Measurements from ENCODE around the gene ZNF511.

ZNF511 gene

DNA sequence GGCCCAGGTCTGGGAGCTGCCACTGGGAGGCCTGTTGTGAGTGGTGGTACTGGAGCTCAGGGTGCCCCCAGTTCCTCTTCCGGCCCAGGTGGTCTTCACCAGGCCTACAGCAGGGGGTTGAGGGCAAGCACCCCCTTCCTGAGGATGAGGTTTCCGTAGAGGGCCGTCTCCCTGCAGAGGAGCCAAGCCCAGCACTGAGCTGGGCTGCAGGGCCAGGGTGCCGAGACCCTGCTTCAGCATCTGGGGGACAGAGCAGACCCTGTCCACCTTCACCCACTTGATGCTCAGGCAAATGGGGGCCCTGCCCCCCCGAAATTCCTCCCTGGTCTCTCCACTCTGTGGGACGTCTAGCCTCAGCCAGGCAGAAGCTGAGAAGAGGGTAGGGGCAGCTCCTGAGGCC lies 46.6 kb downstream of the ZNF511 start:
- H3K9ac ChIP-seq (ENCODE audit: low read depth, low read length): no peak overlapping the region
- H3K4me3 ChIP-seq (ENCODE audit: low read length): no peak overlapping the region
- no peaks in the 10 kb centered on the region for H3K9me3 ChIP-seq (ENCODE audit: insufficient read depth, low read depth, low read length)
- H3K36me3 ChIP-seq (ENCODE audit: insufficient read depth, low read depth, low read length): no peaks in the 10 kb centered on the region
- H3K27ac ChIP-seq (ENCODE audit: low read length): no peak overlapping the region
- peaks cover 11% of the 10 kb centered on the region for H3K27me3 ChIP-seq (ENCODE audit: insufficient read depth, low read length)
- no peaks in the 10 kb centered on the region for H3K4me1 ChIP-seq (ENCODE audit: insufficient read depth, low read length)

DNA sequence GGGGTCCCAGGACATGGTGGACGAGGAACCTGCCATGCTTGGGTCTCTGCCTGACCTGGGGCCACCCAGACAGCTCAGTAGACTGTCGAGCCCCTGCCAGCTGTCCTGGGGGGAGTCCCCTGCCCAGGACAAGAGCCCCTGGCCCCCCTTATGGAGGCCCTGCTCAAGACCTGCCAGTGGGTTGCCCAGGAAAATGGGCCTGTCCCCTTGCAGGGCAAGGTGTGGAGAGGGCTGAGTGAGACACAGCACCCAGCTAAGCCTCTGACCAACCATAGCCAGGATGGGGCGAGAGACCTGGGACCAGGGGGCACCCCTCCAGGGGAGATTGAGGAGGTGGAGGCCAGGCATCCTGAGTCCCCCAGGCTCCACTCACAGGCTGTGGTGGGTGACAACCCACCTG lies 47.3 kb downstream of the ZNF511 start:
- Histone ChIP-seq H3K9me3 (ENCODE audit: insufficient read depth, low read depth, low read length) (no peaks in the 10 kb centered on the region), H3K4me1 (ENCODE audit: insufficient read depth, low read length) (no peaks in the 10 kb centered on the region), H3K9ac (ENCODE audit: low read depth, low read length) (no peak overlapping the region), H3K27me3 (ENCODE audit: insufficient read depth, low read length) (peaks cover 16% of the 10 kb centered on the region), H3K36me3 (ENCODE audit: insufficient read depth, low read depth, low read length) (no peaks in the 10 kb centered on the region), H3K4me3 (ENCODE audit: low read length) (no peak overlapping the region), H3K27ac (ENCODE audit: low read length) (no peak overlapping the region)

DNA sequence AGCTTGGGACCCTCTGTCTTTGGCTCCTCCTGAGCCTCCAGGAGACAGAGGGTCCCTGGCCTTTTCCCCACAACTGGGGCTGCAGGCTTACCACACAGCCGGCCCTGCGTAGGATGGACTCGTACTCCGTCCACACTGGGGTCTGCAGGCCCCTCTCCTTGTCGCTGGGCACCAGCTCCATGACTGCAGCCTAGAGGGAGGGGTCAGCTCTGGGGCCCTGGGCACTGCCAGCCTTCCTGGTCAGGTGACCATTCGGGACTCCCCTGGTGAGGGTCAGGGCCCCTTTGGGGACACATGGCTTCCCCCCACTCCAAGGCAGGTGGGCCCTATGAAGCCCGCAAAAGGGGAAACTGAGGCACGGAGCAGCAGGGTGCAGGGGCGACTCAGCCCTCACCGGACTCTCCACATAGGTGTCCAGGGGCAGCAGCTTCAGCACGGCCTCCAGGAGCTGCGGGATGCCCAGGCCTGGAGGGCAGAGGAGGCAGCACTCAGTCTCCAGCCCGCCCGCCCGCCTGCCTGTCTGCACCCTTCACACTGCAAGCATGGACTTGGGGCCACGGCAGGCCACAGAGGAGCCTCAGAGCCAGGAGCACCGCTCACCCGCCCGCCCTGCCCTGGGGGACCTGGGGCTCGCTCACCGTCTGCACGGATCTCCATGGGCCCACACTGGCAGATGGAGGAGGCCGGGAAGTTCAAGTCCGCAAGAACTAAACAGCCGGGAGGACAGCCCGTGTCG lies 48.0 kb downstream of the ZNF511 start:
- Histone ChIP-seq H3K9ac (ENCODE audit: low read depth, low read length) (peak overlapping the region; percentile 68; the same call in 1 of the 2 replicates), H3K4me1 (ENCODE audit: insufficient read depth, low read length) (no peaks in the 10 kb centered on the region), H3K27ac (ENCODE audit: low read length) (no peak overlapping the region), H3K27me3 (ENCODE audit: insufficient read depth, low read length) (peaks cover 16% of the 10 kb centered on the region), H3K4me3 (ENCODE audit: low read length) (peak overlapping the region; percentile 77), H3K9me3 (ENCODE audit: insufficient read depth, low read depth, low read length) (no peaks in the 10 kb centered on the region), H3K36me3 (ENCODE audit: insufficient read depth, low read depth, low read length) (peaks cover under 1% of the 10 kb centered on the region; the same call in 1 of the 2 replicates)

DNA sequence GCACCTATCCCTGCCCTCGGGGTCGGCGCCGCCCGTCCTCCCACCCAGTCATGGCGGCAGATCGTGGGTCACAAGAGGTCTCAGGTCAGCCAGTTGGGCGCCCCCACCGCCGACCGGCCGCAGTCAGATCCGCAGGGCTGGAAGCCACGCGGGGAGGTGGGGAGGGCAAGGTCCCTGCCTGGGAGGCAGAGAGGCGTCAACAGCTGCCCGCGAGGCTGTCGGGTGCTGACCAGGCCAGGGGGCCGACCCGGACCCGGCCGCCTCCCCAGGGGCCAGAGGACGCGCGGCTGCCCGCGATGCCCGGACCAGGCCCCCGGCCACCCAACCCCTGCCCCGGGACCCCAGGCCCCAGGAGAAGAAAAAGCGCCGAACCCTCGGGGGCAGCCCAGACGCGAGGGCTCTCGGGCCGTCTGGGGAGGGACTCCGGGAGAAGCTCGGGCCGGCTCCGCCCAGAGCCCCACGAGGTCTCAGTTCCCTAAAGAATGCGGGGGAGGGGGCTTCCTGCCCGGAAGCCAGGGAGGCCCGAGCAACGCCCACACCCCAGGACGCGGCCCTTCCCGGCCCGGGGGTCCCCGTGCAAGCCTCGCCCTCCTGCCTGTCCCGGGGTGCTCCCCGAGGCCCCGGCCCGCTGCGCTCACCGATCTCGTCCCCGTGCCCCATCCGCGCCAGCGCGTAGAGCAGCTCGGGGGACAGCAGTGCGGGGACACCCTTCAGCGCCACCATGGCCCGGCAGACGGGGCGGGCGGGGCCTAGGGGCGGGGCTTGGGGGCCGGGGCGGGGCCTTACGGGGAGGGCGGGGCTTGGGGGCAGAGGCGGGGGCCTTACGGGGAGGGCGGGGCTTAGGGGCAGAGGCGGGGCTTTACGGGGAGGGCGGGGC lies 48.8 kb downstream of the ZNF511 start, which contains the start of gene FUOM:
FUOM (minus strand) TSS at position 735 of the 877 bp plus-strand sequence; CDS start at position 723, 12 bp downstream.
- Histone ChIP-seq H3K4me3 (ENCODE audit: low read length) (peak within 1 kb of the TSS; percentile 77), H3K27me3 (ENCODE audit: insufficient read depth, low read length) (peaks cover 16% of the 10 kb centered on the region), H3K9me3 (ENCODE audit: insufficient read depth, low read depth, low read length) (no peaks in the 10 kb centered on the region), H3K9ac (ENCODE audit: low read depth, low read length) (peak within 1 kb of the TSS; percentile 68; the same call in 1 of the 2 replicates), H3K27ac (ENCODE audit: low read length) (no peak within 1 kb of the TSS), H3K36me3 (ENCODE audit: insufficient read depth, low read depth, low read length) (peaks cover 8% of the 10 kb centered on the region), H3K4me1 (ENCODE audit: insufficient read depth, low read length) (no peaks in the 10 kb centered on the region)

DNA sequence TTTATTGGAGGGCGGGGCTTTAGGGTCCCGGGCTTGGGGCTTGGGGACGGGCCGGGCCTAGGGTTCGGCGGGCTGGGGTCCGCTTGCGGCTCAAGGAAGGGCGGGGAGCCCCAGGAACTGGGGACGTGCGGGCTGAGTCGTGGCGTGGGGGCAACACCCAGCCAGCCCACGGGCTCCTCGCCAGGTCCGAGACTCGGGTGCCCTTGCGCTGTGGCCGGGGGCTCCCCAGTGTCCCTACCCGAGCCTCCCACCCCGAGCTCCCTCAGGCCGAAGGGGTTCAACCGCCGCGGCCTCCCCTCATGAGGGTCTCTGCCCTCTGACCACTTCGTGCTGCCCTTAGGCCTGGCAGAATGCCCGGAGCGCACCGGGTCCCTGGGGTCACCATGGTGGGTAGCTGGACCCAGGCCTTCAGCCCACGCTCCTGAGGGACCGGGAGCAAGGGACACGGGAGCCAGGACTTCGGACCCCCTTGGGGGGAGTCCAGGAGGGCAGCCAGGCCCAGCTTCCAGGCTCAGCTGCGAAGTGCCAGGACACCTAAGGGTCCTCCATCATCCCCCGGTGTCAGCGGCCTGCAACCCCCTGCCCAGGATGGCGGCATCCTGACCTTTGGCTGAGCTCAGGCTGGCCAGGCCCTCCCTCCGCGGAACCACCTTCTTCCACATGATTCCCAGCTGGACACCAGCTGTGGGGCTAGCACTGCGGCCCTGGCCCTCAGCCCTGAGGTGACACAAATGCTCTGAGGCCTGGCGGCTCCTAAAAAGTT lies 49.6 kb downstream of the ZNF511 start:
- H3K27ac ChIP-seq (ENCODE audit: low read length): no peak overlapping the region
- H3K4me3 ChIP-seq (ENCODE audit: low read length): no peak overlapping the region
- no peaks in the 10 kb centered on the region for H3K4me1 ChIP-seq (ENCODE audit: insufficient read depth, low read length)

DNA sequence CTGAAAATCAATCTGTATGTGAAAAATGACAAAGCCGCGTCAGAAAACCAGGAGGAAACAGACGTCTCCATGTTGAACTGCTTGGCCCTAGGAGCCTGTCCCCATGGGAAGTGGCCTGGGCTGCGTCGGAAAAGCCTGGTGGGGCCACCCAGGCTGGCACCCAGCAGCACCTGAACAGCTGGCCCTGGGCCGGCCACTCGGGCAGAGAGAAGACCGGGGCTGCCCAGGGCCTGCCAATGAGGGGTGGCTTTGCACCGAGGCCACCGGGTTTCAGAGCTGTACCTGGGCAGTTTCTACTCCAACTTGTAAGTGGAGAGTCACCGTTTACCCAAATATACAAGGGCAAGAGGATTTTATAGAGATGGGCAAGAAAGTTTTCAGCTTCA lies 50.2 kb downstream of the ZNF511 start:
- Histone ChIP-seq H3K9ac (ENCODE audit: low read depth, low read length) (no peak overlapping the region), H3K27me3 (ENCODE audit: insufficient read depth, low read length) (peaks cover 16% of the 10 kb centered on the region), H3K9me3 (ENCODE audit: insufficient read depth, low read depth, low read length) (no peaks in the 10 kb centered on the region), H3K4me3 (ENCODE audit: low read length) (no peak overlapping the region), H3K4me1 (ENCODE audit: insufficient read depth, low read length) (no peaks in the 10 kb centered on the region), H3K27ac (ENCODE audit: low read length) (no peak overlapping the region), H3K36me3 (ENCODE audit: insufficient read depth, low read depth, low read length) (peaks cover 21% of the 10 kb centered on the region)

More for the DNA sequence above, 49.6 kb downstream of the ZNF511 start:
- no peak overlapping the region for H3K9ac ChIP-seq (ENCODE audit: low read depth, low read length)
- peaks cover 16% of the 10 kb centered on the region for H3K27me3 ChIP-seq (ENCODE audit: insufficient read depth, low read length)
- H3K9me3 ChIP-seq (ENCODE audit: insufficient read depth, low read depth, low read length): no peaks in the 10 kb centered on the region
- peaks cover 16% of the 10 kb centered on the region for H3K36me3 ChIP-seq (ENCODE audit: insufficient read depth, low read depth, low read length)

DNA sequence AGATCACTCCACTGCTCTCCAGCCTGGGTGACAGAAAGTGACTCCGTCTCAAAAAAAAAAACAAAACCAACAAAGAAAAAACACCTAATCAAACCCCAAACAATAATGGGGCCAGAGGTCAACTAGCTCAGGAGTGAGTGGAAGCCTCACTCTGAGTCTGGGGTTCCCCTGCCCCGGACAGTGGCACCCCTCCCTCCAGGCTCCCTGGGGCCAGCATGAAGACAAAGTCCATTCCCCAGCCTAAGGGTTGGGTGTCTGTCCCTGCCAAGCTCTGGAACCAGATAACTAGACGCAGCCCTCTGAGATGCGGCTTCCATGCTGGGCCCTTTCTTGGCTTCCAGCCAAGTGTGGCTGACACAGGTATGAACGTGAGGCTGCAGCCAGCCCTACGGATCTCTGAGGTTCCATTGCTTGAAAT lies 50.8 kb downstream of the ZNF511 start:
- peaks cover 16% of the 10 kb centered on the region for H3K27me3 ChIP-seq (ENCODE audit: insufficient read depth, low read length)
- no peak overlapping the region for H3K4me3 ChIP-seq (ENCODE audit: low read length)
- H3K9ac ChIP-seq (ENCODE audit: low read depth, low read length): no peak overlapping the region
- no peak overlapping the region for H3K27ac ChIP-seq (ENCODE audit: low read length)
- H3K4me1 ChIP-seq (ENCODE audit: insufficient read depth, low read length): no peaks in the 10 kb centered on the region
- H3K9me3 ChIP-seq (ENCODE audit: insufficient read depth, low read depth, low read length): no peaks in the 10 kb centered on the region
- H3K36me3 ChIP-seq (ENCODE audit: insufficient read depth, low read depth, low read length): peaks cover 27% of the 10 kb centered on the region

DNA sequence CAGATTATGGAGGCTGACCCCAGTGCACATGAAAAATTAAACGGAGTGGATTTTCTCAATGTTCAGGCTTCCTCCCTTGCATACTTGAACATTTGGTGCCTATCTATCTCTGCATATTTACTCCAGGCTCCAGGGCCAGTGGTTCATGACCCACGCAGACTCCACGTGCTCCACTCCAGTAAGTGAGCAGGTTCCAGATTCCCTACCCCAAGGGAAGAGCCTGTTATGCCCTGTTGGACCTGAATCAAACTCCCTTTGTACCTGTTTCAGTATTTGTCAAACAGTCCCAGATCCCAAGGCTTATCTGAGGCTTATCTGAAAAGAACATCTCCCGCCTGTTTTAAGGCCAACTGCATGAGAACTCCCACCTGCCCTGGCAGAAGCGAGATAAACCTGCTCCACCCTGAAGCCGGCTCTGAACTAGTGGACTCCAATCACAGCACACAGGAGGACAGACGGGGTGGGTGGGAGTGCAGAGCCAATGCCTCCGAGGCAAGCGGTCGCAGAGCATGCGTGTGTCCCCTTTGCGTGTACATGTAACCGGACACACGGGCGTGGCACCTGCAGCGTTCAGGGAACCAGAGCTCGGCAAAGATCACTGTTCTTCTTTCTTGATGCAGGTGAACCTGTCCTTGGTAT lies 51.4 kb downstream of the ZNF511 start:
- Histone ChIP-seq H3K9ac (ENCODE audit: low read depth, low read length) (no peak overlapping the region), H3K4me3 (ENCODE audit: low read length) (no peak overlapping the region), H3K27me3 (ENCODE audit: insufficient read depth, low read length) (peaks cover 16% of the 10 kb centered on the region), H3K36me3 (ENCODE audit: insufficient read depth, low read depth, low read length) (peaks cover 32% of the 10 kb centered on the region), H3K4me1 (ENCODE audit: insufficient read depth, low read length) (no peaks in the 10 kb centered on the region), H3K27ac (ENCODE audit: low read length) (no peak overlapping the region), H3K9me3 (ENCODE audit: insufficient read depth, low read depth, low read length) (no peaks in the 10 kb centered on the region)

DNA sequence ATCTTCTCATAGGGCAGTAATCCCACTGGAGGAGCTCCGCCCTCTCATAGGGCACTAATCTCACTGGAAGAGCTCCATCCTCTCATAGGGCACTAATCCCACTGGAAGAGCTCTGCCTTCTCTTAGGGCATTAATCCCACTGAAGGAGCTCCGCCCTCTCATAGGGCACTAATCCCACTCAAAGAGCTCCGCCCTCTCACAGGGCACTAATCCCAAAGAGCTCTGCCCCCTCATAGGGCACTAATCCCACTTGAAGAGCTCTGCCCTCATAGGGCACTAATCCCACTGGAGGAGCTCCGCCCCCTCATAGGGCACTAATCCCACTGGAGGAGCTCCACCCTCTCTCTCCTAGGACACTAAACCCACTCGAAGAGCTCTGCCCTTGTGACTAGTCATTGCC lies 52.5 kb downstream of the ZNF511 start:
- Histone ChIP-seq H3K36me3 (ENCODE audit: insufficient read depth, low read depth, low read length) (peaks cover 44% of the 10 kb centered on the region), H3K9me3 (ENCODE audit: insufficient read depth, low read depth, low read length) (no peaks in the 10 kb centered on the region), H3K27me3 (ENCODE audit: insufficient read depth, low read length) (peaks cover 16% of the 10 kb centered on the region), H3K4me3 (ENCODE audit: low read length) (no peak overlapping the region), H3K27ac (ENCODE audit: low read length) (no peak overlapping the region), H3K9ac (ENCODE audit: low read depth, low read length) (no peak overlapping the region), H3K4me1 (ENCODE audit: insufficient read depth, low read length) (no peaks in the 10 kb centered on the region)

DNA sequence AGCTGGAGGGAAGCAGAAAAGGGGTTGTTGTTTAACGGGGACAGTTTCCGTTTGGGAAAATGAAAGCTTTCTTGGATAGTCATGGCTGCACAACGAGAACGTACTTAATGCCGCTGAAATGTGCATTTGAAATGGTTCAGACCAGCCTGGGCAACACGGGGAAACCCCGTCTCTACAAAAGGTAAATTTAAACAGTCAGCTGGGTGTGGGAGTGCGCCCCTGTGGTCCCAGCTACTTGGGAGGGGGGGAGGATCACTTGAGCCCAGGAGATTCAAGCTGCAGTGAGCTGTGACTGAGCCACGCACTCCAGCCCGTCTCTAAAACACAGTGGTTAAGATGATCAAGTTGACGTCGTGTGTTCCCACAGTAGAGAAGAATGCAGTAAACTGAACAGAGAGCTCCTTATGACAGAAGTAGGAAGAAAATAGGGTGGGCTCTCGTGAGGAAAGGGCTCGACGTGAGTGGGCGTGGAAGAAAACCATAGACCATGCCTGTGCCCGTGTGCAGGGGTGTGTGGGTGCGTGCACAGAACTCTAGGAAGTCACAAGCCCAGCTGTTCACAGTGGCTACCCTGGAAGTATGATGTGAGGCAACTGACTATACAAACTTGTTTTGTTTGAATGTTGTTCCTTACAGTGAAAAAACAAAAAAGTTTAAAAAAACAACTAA lies 53.2 kb downstream of the ZNF511 start:
- H3K27me3 ChIP-seq (ENCODE audit: insufficient read depth, low read length): peaks cover 16% of the 10 kb centered on the region
- no peaks in the 10 kb centered on the region for H3K4me1 ChIP-seq (ENCODE audit: insufficient read depth, low read length)
- H3K9ac ChIP-seq (ENCODE audit: low read depth, low read length): no peak overlapping the region
- H3K9me3 ChIP-seq (ENCODE audit: insufficient read depth, low read depth, low read length): no peaks in the 10 kb centered on the region
- peaks cover 51% of the 10 kb centered on the region for H3K36me3 ChIP-seq (ENCODE audit: insufficient read depth, low read depth, low read length)
- H3K27ac ChIP-seq (ENCODE audit: low read length): no peak overlapping the region
- H3K4me3 ChIP-seq (ENCODE audit: low read length): no peak overlapping the region

Data from iPS-20b (cell line).